ENCODE measurements around the gene EPHA7. TPM values are rescaled to one million over a fixed set of nuclear protein-coding genes. Genes with fewer than 3 reads are reported as not detected.

The EPHA7 gene
- total and polyA plus RNA-seq, 2 of the 4 experiments (the other 2 are of a cell fraction) = not detected

DNA sequence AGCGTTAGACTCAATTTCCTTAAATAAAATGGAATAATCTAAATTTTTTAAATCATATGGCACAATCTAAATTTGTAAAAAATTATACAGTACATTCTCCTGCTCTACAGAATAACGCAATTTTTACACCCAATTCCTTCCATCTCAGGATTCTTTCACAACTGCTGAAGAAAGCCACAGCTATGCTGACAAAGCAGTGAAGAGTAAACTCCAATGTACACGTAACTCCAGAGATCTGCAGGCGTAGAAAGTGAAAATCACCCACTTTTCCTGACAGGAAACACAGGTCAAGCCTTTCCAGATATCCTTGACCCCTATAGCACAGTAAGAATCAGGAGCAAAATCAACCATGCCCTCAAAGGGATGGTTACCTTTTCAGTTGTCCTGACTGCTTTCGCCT, 27.4 kb downstream of the EPHA7 start:
- intact Hi-C loops (cut with micrococcal nuclease) = no loop called here
- Histone ChIP-seq H2BK15ac (ENCODE audit: low read depth, low read length) (no peak overlapping the region), H2AFZ (replicated peaks; ENCODE audit: low read length, poor library complexity) (no peak overlapping the region), H3K56ac (ENCODE audit: extremely low read depth, insufficient read depth, low read length) (no peak overlapping the region), H4K20me1 (ENCODE audit: insufficient read depth, low read length) (no peaks in the 10 kb centered on the region), H2AK5ac (ENCODE audit: low read depth, low read length) (no peak overlapping the region), H3K18ac (ENCODE audit: low read depth, low read length) (no peak overlapping the region), H3K9me1 (ENCODE audit: insufficient read depth, low read length) (no peaks in the 10 kb centered on the region), H3K36me3 (ENCODE audit: control insufficient read depth, insufficient read depth, low read length) (no peaks in the 10 kb centered on the region), H2AK9ac (replicated peaks; ENCODE audit: low read depth, low read length, poor library complexity) (no peak overlapping the region), H3K4me1 (ENCODE audit: control insufficient read depth, insufficient read depth, low read length) (no peaks in the 10 kb centered on the region), H3K14ac (replicated peaks; ENCODE audit: low read depth, low read length) (no peak overlapping the region), H3K79me1 (ENCODE audit: low read depth in 1 of 2, low read length in 2 of 2) (no peaks in the 10 kb centered on the region), H2BK5ac (ENCODE audit: low read depth, low read length, poor library complexity, severe bottlenecking) (no peak overlapping the region), H4K8ac (ENCODE audit: low read depth in 2 of 2, low read length in 2 of 2) (no peak overlapping the region), H3K23ac (ENCODE audit: low read depth, low read length) (no peak overlapping the region), H3K4me3 (ENCODE audit: insufficient read depth, low read depth, low read length) (no peak overlapping the region), H3K9me3 (ENCODE audit: control insufficient read depth, insufficient read depth, low read length) (no peaks in the 10 kb centered on the region), H3K27me3 (ENCODE audit: control insufficient read depth, insufficient read depth, low read length) (no peaks in the 10 kb centered on the region), H4K91ac (ENCODE audit: insufficient read depth, low read depth, low read length) (no peak overlapping the region), H2BK120ac (ENCODE audit: low read depth, low read length) (no peak overlapping the region), H3K4ac (ENCODE audit: low read depth, low read length) (no peak overlapping the region), H3K9ac (ENCODE audit: low read depth, low read length) (no peak overlapping the region), H4K5ac (ENCODE audit: low read depth, low read length) (no peak overlapping the region), H3K4me2 (ENCODE audit: low read depth, low read length) (no peak overlapping the region), H2BK20ac (ENCODE audit: low read depth, low read length) (no peak overlapping the region), H3K27ac (ENCODE audit: insufficient read depth, low read length) (no peak overlapping the region)
- dilution Hi-C loops (cut with HindIII; ENCODE audit: low sequenced_read_pairs, unreplicated experiment) = no loop called here
- DNase-seq (no peak), ATAC-seq (ENCODE audit: low read depth) (no peak)
- no TSS peak for BruUV-seq (replicated peaks)
- no peak for TF ChIP-seq RAD21 (IDR thresholded peaks at IDR 0.05; ENCODE audit: low read length)
- TF ChIP-seq, protein P1, sequence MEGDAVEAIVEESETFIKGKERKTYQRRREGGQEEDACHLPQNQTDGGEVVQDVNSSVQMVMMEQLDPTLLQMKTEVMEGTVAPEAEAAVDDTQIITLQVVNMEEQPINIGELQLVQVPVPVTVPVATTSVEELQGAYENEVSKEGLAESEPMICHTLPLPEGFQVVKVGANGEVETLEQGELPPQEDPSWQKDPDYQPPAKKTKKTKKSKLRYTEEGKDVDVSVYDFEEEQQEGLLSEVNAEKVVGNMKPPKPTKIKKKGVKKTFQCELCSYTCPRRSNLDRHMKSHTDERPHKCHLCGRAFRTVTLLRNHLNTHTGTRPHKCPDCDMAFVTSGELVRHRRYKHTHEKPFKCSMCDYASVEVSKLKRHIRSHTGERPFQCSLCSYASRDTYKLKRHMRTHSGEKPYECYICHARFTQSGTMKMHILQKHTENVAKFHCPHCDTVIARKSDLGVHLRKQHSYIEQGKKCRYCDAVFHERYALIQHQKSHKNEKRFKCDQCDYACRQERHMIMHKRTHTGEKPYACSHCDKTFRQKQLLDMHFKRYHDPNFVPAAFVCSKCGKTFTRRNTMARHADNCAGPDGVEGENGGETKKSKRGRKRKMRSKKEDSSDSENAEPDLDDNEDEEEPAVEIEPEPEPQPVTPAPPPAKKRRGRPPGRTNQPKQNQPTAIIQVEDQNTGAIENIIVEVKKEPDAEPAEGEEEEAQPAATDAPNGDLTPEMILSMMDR (conservative IDR thresholded peaks at IDR 0.05; ENCODE audit: low read depth, low read length) = no peak
- no peak for TF ChIP-seq MXI1 (IDR thresholded peaks at IDR 0.05; ENCODE audit: borderline replicate concordance, low read depth, low read length)
- TF ChIP-seq RFX5 (IDR thresholded peaks at IDR 0.05; ENCODE audit: low read depth, low read length) = no peak
- no peak for TF ChIP-seq SMC3 (IDR thresholded peaks at IDR 0.05; ENCODE audit: low read depth, low read length)
- no peak for TF ChIP-seq POLR2A (IDR thresholded peaks at IDR 0.05; ENCODE audit: low read depth, low read length)
- no peak for TF ChIP-seq MAFK (IDR thresholded peaks at IDR 0.05; ENCODE audit: low read depth, low read length)
- TF ChIP-seq CEBPB (IDR thresholded peaks at IDR 0.05; ENCODE audit: low read depth, low read length) = no peak
- TF ChIP-seq CHD1 (IDR thresholded peaks at IDR 0.05; ENCODE audit: low read depth, low read length) = no peak
- TF ChIP-seq, protein P2, sequence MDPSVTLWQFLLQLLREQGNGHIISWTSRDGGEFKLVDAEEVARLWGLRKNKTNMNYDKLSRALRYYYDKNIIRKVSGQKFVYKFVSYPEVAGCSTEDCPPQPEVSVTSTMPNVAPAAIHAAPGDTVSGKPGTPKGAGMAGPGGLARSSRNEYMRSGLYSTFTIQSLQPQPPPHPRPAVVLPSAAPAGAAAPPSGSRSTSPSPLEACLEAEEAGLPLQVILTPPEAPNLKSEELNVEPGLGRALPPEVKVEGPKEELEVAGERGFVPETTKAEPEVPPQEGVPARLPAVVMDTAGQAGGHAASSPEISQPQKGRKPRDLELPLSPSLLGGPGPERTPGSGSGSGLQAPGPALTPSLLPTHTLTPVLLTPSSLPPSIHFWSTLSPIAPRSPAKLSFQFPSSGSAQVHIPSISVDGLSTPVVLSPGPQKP (IDR thresholded peaks at IDR 0.05; ENCODE audit: borderline replicate concordance, low read depth, low read length) = no peak
- TF ChIP-seq FOS (IDR thresholded peaks at IDR 0.05; ENCODE audit: low read depth, low read length) = no peak
- TF ChIP-seq MAZ (IDR thresholded peaks at IDR 0.05; ENCODE audit: borderline replicate concordance, low read depth, low read length) = no peak
- TF ChIP-seq, protein P3, sequence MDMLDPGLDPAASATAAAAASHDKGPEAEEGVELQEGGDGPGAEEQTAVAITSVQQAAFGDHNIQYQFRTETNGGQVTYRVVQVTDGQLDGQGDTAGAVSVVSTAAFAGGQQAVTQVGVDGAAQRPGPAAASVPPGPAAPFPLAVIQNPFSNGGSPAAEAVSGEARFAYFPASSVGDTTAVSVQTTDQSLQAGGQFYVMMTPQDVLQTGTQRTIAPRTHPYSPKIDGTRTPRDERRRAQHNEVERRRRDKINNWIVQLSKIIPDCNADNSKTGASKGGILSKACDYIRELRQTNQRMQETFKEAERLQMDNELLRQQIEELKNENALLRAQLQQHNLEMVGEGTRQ (IDR thresholded peaks at IDR 0.05; ENCODE audit: low read depth, low read length) = no peak
- POLR2A ChIA-PET (ENCODE audit: unreplicated experiment) = no interaction called here
- in situ Hi-C loops (cut with MboI; ENCODE audit: low sequenced_read_pairs) = no loop called here
- no CpG with 5 or more reads among the region's 5 CpGs for WGBS, 2 experiments (ENCODE audit: extremely low coverage in 2 of 2, insufficient read length in 1 of 2)
- CTCF ChIA-PET = no interaction called here
